Dedifferentiated amniotic fluid mesenchymal stem cell (primary cell): ENCODE measurements around the gene WDR76.
"Not testable (repeated sequence)": the region's sequence is repeated elsewhere in the genome, so short reads cannot be mapped to it uniquely, and the experiment has no call there.

Experiments used
- DNase-seq: peaks from one replicate; pipeline ENCODE4 v3.0.0-alpha.2; 2016; ENCODE audit errors: extremely low spot score

Gene WDR76

DNA sequence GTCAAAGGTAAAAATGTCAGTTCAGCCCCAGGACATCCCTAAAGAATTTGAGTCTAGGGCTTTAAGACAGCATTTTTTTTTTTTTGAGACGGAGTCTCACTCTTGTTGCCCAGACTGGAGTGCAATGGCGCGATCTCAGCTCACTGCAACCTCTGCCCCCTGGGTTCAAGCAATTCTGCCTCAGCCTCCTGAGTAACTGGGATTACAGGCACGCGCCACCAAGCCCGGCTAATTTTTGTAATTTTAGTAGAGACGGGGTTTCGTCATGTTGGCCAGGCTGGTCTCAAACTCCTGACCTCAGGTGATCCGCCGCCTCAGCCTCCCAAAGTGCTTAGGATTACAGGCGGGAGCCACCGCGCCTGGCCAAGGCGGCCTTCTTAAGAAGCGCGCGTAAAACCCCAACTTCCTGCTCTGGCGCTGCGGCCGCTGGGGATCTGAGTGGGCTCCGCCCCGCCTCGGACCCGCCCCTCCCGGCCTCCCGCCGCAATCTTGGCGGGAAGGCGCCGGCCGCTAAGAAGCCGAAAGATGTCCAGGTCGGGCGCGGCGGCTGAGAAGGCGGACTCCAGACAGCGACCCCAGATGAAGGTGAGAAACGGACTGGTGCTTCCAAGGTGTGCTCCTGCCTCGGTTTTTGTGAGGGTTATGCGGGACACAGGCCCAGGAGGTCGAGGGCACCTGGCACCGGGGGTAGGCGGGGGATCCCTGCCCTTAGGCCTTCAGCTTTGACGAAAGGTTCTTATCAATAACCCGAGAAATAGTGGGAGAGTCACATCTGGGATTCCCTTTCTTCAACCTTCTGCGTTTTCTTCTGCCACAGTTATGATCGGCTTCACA, at the start of gene WDR76:
Gene WDR76 (plus strand): TSS at position 495 of the 834 bp plus-strand sequence. CDS start 31 bp downstream, at position 526.
- peak; percentile 39 for DNase-seq

GRCh38 chr15:43777267-43777914, 49.4 kb upstream of the WDR76 start:
- DNase-seq: peak; percentile 62

DNA sequence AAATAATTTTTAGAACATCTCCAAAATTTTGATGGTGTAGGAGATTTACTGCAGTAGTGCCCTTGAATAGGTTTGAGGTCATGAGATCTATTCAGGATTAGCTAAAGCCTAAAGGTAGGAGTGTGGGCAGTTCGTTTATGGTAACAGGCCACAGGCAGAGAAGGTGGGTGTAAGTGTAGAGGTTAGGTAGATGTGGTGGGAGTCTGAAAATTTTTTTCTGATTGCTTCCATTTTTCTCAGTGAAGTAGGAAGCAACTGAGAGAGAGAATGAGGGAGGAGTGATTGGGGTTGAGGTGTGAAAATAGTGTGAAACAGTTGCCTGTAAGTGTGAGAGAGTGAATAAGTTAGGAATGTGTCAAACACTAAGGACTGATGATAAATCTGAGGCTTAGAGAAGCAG, 47.8 kb upstream of the WDR76 start:
- DNase-seq: no peak

- no peak for DNase-seq
These were observed 37.4 kb upstream of the WDR76 start for GRCh38 chr15:43789409-43789808.

GRCh38 chr15:43791993-43792760, 34.6 kb upstream of the WDR76 start, which contains the start of gene SERF2:
SERF2 (plus strand) TSS chr15:43792320; CDS start chr15:43792377, 57 bp downstream.
- DNase-seq: peak; percentile 99

DNA sequence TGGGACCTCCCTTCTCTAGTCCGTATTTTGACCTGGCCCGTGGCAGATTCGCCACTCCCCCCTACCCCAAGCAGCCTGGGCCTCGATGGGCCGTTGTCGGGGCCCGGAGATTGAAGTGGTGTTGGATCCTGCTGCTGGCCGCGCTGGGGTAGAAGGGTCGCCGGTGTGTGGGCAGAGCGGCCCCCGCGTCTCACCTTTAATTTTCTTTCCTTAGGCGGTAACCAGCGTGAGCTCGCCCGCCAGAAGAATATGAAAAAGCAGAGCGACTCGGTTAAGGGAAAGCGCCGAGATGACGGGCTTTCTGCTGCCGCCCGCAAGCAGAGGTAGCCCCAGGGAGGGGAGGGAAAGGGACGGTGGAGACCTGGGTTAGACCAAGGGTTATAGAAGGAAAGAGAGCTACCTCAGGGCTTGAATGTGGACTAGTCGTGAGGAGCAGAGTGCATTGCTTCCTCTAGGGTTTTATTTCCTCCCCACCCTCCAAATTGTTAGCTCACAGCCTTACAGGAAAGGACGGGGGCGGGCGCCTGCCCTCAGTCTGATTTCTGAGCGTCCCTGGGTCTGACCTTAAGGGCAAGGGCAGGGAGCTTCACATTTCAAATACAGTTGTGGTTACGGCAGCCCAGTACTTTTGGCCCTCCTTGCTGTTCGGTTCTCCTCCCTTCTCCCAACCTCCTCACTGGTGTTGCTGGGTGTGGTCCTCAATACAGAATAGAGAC, 33.9 kb upstream of the WDR76 start:
- DNase-seq: no peak

- no peak for DNase-seq
These were observed 33.2 kb upstream of the WDR76 start for GRCh38 chr15:43793647-43794046.

DNA sequence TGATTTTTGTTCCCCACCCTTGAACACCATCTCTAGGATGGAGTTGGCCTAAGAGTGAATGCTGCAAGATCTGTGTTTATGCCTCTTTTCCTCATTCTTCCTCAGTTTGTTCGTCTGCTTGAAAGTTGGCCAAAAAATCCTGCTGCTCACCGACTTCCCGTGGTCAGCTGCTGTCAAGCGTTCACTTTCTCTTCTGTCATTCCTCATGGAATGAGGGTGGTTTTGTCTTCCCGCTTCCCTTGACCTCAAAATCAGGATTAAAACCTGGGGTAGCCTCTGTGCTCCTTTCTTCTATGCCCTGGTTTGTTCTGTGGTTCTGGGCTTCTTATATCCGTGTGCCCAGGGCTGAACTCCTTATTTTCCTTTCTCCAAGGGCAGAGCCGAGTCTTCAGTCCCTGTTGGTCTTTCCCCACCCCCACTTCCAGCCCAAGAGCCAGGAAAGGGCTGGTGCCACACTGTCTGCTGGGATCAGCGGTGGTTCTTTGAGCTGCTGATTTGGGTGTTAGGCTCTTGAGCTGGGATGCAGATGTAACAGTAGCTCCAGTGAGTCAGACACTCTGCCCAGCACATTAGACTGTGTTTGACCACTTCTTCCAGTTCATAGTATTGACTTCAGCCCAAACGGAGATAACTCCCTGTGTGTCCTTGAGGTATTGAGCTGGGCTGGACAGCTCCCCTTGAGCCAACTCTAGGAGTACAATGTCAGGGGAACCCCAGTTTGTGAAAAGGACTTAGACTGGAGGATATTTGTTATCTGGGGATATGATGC, 32.3 kb upstream of the WDR76 start:
- no peak for DNase-seq

GRCh38 chr15:43795197-43795596, 31.6 kb upstream of the WDR76 start:
- DNase-seq: no peak

- no peak for DNase-seq
These were observed 30.8 kb upstream of the WDR76 start for GRCh38 chr15:43795997-43796396.

DNA sequence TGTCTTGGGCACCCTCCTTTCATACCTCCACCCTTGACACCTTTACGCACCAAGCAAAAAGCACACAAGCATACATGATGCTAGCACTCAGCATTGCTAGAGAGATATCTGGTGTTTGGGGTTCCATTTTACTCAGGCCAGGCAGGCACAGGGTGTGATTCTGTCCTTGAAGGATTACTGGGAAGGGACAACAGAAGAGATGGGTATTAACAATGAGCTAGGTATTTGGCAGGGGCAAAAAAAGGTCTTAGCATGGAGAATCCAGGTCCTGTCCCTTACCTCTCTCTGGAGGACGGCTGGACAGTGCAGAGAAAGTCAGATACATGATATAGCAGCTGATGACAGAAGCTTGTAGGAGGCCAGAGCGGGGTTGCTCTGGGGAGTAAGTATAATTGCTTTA, 30.2 kb upstream of the WDR76 start:
- no peak for DNase-seq

DNA sequence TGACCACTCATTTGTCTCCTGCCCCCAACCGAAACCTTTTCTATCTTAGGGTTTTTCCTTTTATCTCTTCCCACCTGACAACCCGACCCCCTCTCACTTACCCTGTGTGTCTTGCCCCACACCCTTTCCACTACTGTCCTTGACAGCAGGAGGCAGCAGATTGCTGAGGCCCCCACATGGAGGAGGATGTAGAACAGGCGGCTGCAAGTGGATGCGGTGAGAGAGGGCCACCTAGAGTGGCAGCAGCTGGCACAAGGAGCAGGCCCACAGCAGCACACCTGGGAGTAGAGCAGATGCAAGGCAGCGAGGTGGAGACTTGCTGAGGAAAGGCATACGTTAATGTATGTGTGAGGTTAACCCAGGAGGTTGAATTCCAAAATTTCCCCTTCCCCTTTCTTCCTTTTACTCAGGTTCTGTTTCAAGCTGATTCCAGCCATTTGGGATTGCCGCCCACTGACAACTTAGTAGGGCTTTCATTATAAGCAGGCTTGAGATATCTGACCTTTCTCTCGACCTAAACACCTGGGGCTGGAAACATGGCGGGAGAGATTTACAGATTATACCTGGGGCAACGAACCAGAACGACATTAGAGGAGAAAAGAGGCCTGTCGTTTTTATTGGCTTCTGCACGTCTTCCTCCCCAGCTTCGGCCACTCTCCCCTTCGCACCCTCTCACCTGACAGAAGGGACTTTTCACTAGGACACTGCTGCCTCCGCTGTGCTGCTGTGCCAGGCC, 27.4 kb upstream of the WDR76 start:
- no peak for DNase-seq

- no peak for DNase-seq
These were observed 26.9 kb upstream of the WDR76 start, which contains the start of gene SERINC4 for GRCh38 chr15:43799945-43800285. SERINC4 (minus strand) TSS chr15:43800220; CDS start chr15:43799986, 234 bp downstream.

DNA sequence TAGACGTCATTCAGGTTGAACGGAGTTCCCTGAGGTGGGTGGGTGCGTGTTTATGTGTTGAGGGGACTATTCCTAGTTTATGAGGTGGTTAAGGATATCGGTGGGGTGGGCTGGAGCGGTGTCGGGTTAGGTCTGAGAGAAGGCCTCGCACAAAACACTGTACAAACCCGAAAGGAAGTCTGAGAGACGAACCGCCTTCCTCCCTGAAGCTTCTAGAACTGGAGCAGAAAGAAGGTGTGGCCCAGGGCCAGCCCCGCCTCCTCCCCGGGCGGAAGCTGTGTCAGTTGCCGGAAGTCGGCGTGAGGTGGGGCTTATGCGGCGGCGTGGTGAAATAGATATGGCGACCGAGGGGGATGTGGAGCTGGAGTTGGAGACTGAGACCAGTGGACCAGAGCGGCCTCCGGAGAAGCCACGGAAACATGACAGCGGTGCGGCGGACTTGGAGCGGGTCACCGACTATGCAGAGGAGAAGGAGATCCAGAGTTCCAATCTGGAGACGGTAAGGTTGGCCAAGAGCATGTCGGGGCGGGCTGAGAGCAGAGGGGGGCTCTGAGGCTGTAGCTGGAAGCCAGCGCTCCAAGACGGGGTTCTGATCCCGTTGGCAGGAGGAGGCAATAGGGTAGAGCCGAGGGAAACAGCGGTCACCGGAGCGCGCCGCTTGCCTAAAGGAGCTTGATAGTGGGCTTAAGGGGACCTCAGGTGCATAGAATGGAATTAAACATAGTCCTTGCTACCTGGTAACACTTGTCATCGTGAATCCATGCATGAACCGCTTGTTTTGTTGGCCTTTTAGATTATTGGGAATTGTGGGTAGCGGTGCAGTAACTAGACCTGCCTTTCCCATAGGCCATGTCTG, 26.3 kb upstream of the WDR76 start, which contains the start of gene HYPK:
Gene HYPK (plus strand): TSS at position 314 of the 856 bp plus-strand sequence. CDS start 24 bp downstream, at position 338.
- peak; percentile 83 for DNase-seq

DNA sequence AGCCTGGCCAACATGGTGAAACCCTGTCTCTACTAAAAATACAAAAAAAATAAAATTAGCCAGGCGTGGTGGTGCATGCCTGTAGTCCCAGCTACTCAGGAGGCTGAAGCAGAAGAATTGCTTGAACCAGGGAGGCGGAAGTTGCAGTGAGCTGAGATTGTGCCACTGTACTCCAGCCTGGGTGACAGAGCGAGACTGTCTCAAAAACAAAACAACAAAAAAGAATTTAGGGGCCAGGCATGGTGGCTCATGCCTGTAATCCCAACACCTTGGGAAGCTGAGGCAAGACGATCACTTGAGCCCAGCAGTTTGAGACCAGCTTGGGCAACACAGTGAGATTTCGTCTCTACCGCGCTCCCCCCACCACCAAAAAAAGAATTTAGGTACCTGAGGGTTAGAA, 24.1 kb upstream of the WDR76 start:
- DNase-seq: not testable (repeated sequence)

DNA sequence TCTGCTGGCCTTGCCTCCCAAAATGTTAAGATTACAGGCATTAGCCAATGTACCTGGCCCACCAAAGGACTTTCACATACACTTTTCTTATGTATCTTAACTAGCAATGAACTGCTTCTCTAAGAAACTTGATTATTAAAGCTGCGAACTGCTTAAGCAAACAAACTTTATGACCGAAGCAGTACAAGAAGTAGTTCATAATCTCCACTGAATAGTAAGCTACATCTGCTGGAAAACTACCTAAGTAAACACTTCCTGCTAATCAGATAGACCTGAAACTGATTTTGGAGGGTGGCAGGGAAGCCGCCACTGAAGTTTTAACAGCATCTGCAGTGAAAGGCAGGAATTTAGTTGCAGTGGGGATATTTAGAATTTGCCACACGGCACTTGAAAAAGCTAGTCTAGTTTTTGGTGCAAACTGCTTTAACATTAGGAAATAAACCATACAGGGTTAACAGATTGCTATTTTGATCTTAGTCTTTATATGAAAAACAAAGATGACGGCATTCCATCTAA, 18.3 kb upstream of the WDR76 start:
- DNase-seq: no peak

GRCh38 chr15:43808960-43809678, 17.7 kb upstream of the WDR76 start:
- no peak for DNase-seq

DNA sequence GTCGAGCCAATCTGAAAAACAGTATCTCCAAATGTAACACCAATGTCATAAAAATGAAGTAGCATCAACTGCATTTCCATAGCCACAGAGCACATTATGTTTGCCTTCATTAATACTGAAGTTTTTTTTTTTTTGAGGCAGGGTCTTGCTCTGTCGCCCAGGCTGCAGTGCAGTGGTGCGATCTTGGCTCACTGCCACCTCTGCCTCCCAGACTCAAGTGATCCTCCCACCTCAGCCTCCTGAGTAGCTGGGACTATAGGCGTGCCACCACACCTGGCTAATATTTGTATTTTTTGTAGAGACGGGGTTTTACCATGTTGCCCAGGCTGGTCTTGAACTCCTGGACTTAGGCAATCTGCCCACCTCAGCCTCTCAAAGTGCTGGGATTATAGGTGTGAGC, 11.7 kb upstream of the WDR76 start:
- DNase-seq: not testable (repeated sequence)
